Measurements from ENCODE around the gene GULP1. TPM values are rescaled to one million over a fixed set of nuclear protein-coding genes. Genes with fewer than 3 reads are reported as not detected.

Gene GULP1
- total RNA-seq, 1 experiment from 2014 or later, result 140 TPM

DNA sequence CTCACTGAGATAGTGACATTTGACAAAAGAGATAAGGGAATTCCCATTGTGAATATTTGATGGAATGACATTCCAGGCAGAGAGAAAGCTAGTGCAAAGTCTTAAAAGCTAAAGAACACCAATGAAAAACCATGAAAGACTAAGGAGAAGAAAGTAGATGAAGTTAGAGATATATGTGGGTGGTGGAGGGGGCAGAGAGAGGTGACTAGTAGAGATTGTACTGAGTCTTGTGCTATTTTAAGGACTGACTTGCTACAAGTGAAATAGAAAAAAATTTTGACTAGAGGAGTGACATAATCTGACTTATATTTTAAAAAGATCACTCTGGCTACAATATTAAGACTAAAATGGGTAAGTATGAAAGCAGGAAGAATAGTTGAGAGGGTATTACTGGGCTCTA lies 35.3 kb upstream of the GULP1 start:
- DNase-seq, result no peak
- H3K9me3 Mint-ChIP-seq, result peaks cover 0 to 12% of the 10 kb centered on the region in 2 experiments; a peak in 3 of 5 replicates

More for the DNA sequence above, 35.3 kb upstream of the GULP1 start:
- Histone ChIP-seq H2BK120ac (ENCODE audit: low read depth, low read length, poor library complexity, severe bottlenecking) (no peak overlapping the region), H2AFZ (ENCODE audit: low read length) (no peak overlapping the region), H3K56ac (ENCODE audit: insufficient read length, low read depth, low read length) (no peak overlapping the region), H3K4me2 (ENCODE audit: insufficient read depth, insufficient read length, low read length) (no peak overlapping the region), H4K5ac (ENCODE audit: insufficient read length, low read depth, low read length) (no peak overlapping the region), H2BK5ac (ENCODE audit: insufficient read length, low read length) (no peak overlapping the region), H4K20me1 (ENCODE audit: control insufficient read depth, insufficient read depth, insufficient read length) (no peaks in the 10 kb centered on the region), H2BK12ac (ENCODE audit: insufficient read length, low read depth, low read length) (no peak overlapping the region), H3K23ac (ENCODE audit: insufficient read length, low read depth, low read length) (no peak overlapping the region), H2BK20ac (ENCODE audit: low read depth, low read length, poor library complexity, severe bottlenecking) (no peak overlapping the region), H3K14ac (ENCODE audit: insufficient read depth, low read length) (no peak overlapping the region), H3K79me2 (ENCODE audit: insufficient read depth, low read length) (no peaks in the 10 kb centered on the region), H3K79me1 (ENCODE audit: insufficient read depth, low read depth, low read length, poor library complexity, severe bottlenecking) (no peaks in the 10 kb centered on the region), H4K91ac (ENCODE audit: insufficient read length, low read depth, low read length) (no peak overlapping the region), H2AK5ac (ENCODE audit: insufficient read length, low read length) (no peak overlapping the region), H3K4me1 (ENCODE audit: insufficient read depth, low read length) (no peaks in the 10 kb centered on the region), H3K9me3 (ENCODE audit: control insufficient read depth, low read depth, low read length) (no peaks in the 10 kb centered on the region), H3T11ph (ENCODE audit: low read length) (no peak overlapping the region), H3K9ac (ENCODE audit: extremely low read depth, insufficient read length, low read length) (no peak overlapping the region), H3K27ac (ENCODE audit: insufficient read length, low read depth, low read length) (no peak overlapping the region), H3K23me2 (ENCODE audit: insufficient read length, low read depth, low read length, poor library complexity, severe bottlenecking) (no peaks in the 10 kb centered on the region), H3K18ac (ENCODE audit: insufficient read length, low read depth, low read length) (no peak overlapping the region), H3K4ac (ENCODE audit: low read depth, low read length) (no peak overlapping the region), H3K27me3 (ENCODE audit: insufficient read depth, low read length) (no peaks in the 10 kb centered on the region), H2BK15ac (ENCODE audit: low read depth, low read length) (no peak overlapping the region), H4K8ac (replicated peaks; ENCODE audit: insufficient read length, low read depth, low read length) (no peak overlapping the region)
- TF ChIP-seq, protein P1, sequence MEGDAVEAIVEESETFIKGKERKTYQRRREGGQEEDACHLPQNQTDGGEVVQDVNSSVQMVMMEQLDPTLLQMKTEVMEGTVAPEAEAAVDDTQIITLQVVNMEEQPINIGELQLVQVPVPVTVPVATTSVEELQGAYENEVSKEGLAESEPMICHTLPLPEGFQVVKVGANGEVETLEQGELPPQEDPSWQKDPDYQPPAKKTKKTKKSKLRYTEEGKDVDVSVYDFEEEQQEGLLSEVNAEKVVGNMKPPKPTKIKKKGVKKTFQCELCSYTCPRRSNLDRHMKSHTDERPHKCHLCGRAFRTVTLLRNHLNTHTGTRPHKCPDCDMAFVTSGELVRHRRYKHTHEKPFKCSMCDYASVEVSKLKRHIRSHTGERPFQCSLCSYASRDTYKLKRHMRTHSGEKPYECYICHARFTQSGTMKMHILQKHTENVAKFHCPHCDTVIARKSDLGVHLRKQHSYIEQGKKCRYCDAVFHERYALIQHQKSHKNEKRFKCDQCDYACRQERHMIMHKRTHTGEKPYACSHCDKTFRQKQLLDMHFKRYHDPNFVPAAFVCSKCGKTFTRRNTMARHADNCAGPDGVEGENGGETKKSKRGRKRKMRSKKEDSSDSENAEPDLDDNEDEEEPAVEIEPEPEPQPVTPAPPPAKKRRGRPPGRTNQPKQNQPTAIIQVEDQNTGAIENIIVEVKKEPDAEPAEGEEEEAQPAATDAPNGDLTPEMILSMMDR (conservative IDR thresholded peaks at IDR 0.05), result no peak
- H3K4me3 Mint-ChIP-seq, result no peak overlapping the region
- H3K27me3 Mint-ChIP-seq (ENCODE audit: low read depth), result no peaks in the 10 kb centered on the region
- no peak overlapping the region for H3K27ac Mint-ChIP-seq
- peaks cover 0 to 9% (median 6%) of the 10 kb centered on the region in 3 experiments; a peak in 4 of 7 replicates for H3K36me3 Mint-ChIP-seq (ENCODE audit: insufficient read depth in 1 of 3, low read depth in 3 of 3)
- no peaks in the 10 kb centered on the region for H3K4me1 Mint-ChIP-seq
